Kidney epithelial cell (primary cell): ENCODE results near the gene USP5. TPM values are rescaled to one million over a fixed set of nuclear protein-coding genes. Genes with fewer than 3 reads are reported as not detected.

Experiments
- DNase-seq: peaks from one replicate; pipeline ENCODE4 v3.0.0-alpha.2; 2010; ENCODE audit warnings: low read depth
- H3K27me3 ChIP-seq: 2 replicates; pipeline ENCODE4 v1.6.0; 2011; ENCODE audit warnings: low read length; ENCODE audit not compliant: control insufficient read depth, insufficient read depth
- H3K36me3 ChIP-seq: 2 replicates; pipeline ENCODE4 v1.5.1; 2011; ENCODE audit warnings: low read length; ENCODE audit not compliant: control insufficient read depth, insufficient read depth
- H3K4me3 ChIP-seq: 2 replicates; pipeline ENCODE4 v1.5.1; 2011; ENCODE audit warnings: low read depth, mild to moderate bottlenecking, control low read depth, low read length
- CTCF ChIP-seq: IDR thresholded peaks from 2 replicates; pipeline ENCODE4 v1.5.1; 2011; ENCODE audit warnings: mild to moderate bottlenecking, moderate library complexity, low read length, control low read depth, inconsistent platforms; ENCODE audit not compliant: insufficient read depth, poor library complexity, severe bottlenecking
- total RNA-seq: library from RNA; depleted of rRNA; stranded (reverse); fragments of >200 nt; gene quantifications from 2 replicates; pipeline ENCODE4 v1.2.3, GENCODE V29; 2015

USP5 gene
- total RNA-seq, 1 donor from 2014 or later, result 70.1 TPM

DNA sequence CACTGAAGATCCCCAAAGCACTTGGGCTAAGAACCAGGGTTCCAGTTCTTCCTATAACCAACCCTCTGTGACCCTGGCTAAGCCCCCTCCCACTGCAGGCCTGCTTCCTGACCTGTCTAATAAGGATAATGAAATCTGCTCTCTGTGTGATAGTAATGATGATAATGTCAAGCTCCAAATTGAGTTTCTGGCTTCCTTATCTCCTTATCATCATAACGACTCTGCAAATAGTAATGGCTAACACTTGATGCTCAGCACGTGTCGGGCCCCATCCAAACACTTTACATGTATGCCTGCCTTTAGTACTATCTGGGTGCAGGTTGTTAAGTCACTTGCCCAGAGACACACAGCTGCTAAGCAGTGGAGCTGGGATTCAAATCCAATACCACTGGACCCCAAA, 35.4 kb upstream of the USP5 start:
- H3K27me3 ChIP-seq, result peaks cover 9% of the 10 kb centered on the region
- TF ChIP-seq CTCF, result no peak
- H3K4me3 ChIP-seq, result no peak overlapping the region
- H3K36me3 ChIP-seq, result no peaks in the 10 kb centered on the region
- DNase-seq, result no peak

GRCh38 chr12:6817098-6817497, 34.9 kb upstream of the USP5 start:
- Histone ChIP-seq H3K36me3 (no peaks in the 10 kb centered on the region), H3K4me3 (no peak overlapping the region), H3K27me3 (peaks cover 14% of the 10 kb centered on the region)
- TF ChIP-seq CTCF, result no peak
- no peak for DNase-seq

DNA sequence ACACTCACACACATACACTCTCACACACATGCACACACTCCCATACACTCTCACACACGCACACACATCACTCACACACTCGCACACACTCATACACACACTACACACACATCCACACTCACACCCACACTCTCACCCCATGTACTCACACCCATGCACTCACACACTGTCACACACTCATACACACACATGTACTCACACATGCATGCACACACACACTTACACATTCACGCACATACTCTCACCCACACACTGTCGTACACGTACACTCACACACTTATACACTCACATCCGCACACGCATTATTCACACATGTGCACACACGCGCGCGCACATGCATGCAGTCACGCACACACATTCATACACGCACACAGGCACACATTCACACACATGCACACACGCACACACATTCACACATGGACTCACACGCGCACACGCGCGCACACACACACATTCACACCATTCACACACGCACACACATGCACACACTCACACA, 34.2 kb upstream of the USP5 start:
- no peak overlapping the region for H3K4me3 ChIP-seq
- H3K36me3 ChIP-seq, result no peaks in the 10 kb centered on the region
- TF ChIP-seq CTCF, result no peak
- peaks cover 20% of the 10 kb centered on the region for H3K27me3 ChIP-seq
- no peak for DNase-seq

- no peak overlapping the region for H3K4me3 ChIP-seq
- no peaks in the 10 kb centered on the region for H3K36me3 ChIP-seq
- peaks cover 25% of the 10 kb centered on the region for H3K27me3 ChIP-seq
- DNase-seq, result no peak
- no peak for TF ChIP-seq CTCF
Observed at GRCh38 chr12:6818222-6818621, 33.7 kb upstream of the USP5 start.

- Histone ChIP-seq H3K27me3 (peaks cover 27% of the 10 kb centered on the region), H3K4me3 (no peak overlapping the region), H3K36me3 (no peaks in the 10 kb centered on the region)
- TF ChIP-seq CTCF, result no peak
- DNase-seq, result no peak
Observed at GRCh38 chr12:6818645-6819044, 33.3 kb upstream of the USP5 start.
